ENCODE data around the gene POLR2B.
A peak's percentile ranks its signal among the peaks of the same experiment; 100 is the strongest.
"Not testable (repeated sequence)": the region's sequence is repeated elsewhere in the genome, so short reads cannot be mapped to it uniquely, and the experiment has no call there.

The POLR2B gene

GRCh38 chr4:56978750-56979303 is at the start of gene POLR2B:
Gene POLR2B (plus strand): TSS chr4:56978896. CDS start chr4:56978986, 90 bp downstream.
- DNase-seq = peak; percentile 84

- DNase-seq = no peak
Measured at GRCh38 chr4:56930638-56931037, 48.1 kb upstream of the POLR2B start.

GRCh38 chr4:56931924-56932323 is 46.8 kb upstream of the POLR2B start:
- no peak for DNase-seq

- peak; percentile 71 for DNase-seq
Measured at GRCh38 chr4:56937262-56937661, 41.4 kb upstream of the POLR2B start.

- DNase-seq = not testable (repeated sequence)
Measured at GRCh38 chr4:56939826-56940225, 38.9 kb upstream of the POLR2B start.

GRCh38 chr4:56940403-56940802 is 38.3 kb upstream of the POLR2B start:
- DNase-seq = no peak

GRCh38 chr4:56940971-56941370 is 37.7 kb upstream of the POLR2B start:
- no peak for DNase-seq

GRCh38 chr4:56941403-56941802 is 37.3 kb upstream of the POLR2B start:
- no peak for DNase-seq

GRCh38 chr4:56953680-56954520 is 24.8 kb upstream of the POLR2B start:
- no peak for DNase-seq

- peak; percentile 93 for DNase-seq
Measured at GRCh38 chr4:56958111-56958517, 20.6 kb upstream of the POLR2B start.

GRCh38 chr4:56959100-56959499 is 19.6 kb upstream of the POLR2B start:
- no peak for DNase-seq

- no peak for DNase-seq
Measured at GRCh38 chr4:56961107-56961500, 17.6 kb upstream of the POLR2B start.

GRCh38 chr4:56971383-56971782 is 7.3 kb upstream of the POLR2B start:
- DNase-seq = no peak

- DNase-seq = no peak
Measured at GRCh38 chr4:56972389-56972788, 6.3 kb upstream of the POLR2B start.

GRCh38 chr4:56972809-56973208 is 5.9 kb upstream of the POLR2B start:
- DNase-seq = no peak

GRCh38 chr4:56973336-56973735 is 5.4 kb upstream of the POLR2B start:
- no peak for DNase-seq

GRCh38 chr4:56976283-56976836 is 2.3 kb upstream of the POLR2B start:
- no peak for DNase-seq

- DNase-seq = no peak
Measured at GRCh38 chr4:56976837-56977320, 1.8 kb upstream of the POLR2B start.

- DNase-seq = peak; percentile 94
Measured at GRCh38 chr4:56977321-56978012, 1.2 kb upstream of the POLR2B start, which contains the start of gene NOA1. Gene NOA1 (minus strand): TSS chr4:56977606. CDS start chr4:56977585, 21 bp downstream.

GRCh38 chr4:56979421-56980072 is 851 bp downstream of the POLR2B start:
- peak; percentile 16 for DNase-seq

GRCh38 chr4:56981795-56982201 is 3.1 kb downstream of the POLR2B start:
- DNase-seq = peak; percentile 71

GRCh38 chr4:56986192-56986591 is 7.5 kb downstream of the POLR2B start:
- DNase-seq = no peak

GRCh38 chr4:56986952-56987351 is 8.3 kb downstream of the POLR2B start:
- no peak for DNase-seq

Data from kidney glomerular epithelial cell (primary cell).